Kidney epithelial cell (primary cell): ENCODE data around the gene SULT1A2. TPM values are rescaled to one million over a fixed set of nuclear protein-coding genes. Genes with fewer than 3 reads are reported as not detected.
"Not testable (repeated sequence)": the region's sequence is repeated elsewhere in the genome, so short reads cannot be mapped to it uniquely, and the experiment has no call there.

ENCODE experiments used
- DNase-seq: peaks from one replicate; pipeline ENCODE4 v3.0.0-alpha.2; 2010; ENCODE audit warnings: low read depth
- H3K27me3 ChIP-seq: 2 replicates; pipeline ENCODE4 v1.6.0; 2011; ENCODE audit warnings: low read length; ENCODE audit not compliant: control insufficient read depth, insufficient read depth
- H3K36me3 ChIP-seq: 2 replicates; pipeline ENCODE4 v1.5.1; 2011; ENCODE audit warnings: low read length; ENCODE audit not compliant: control insufficient read depth, insufficient read depth
- H3K4me3 ChIP-seq: 2 replicates; pipeline ENCODE4 v1.5.1; 2011; ENCODE audit warnings: low read depth, mild to moderate bottlenecking, control low read depth, low read length
- total RNA-seq: library from RNA; depleted of rRNA; stranded (reverse); fragments of >200 nt; gene quantifications from 2 replicates; pipeline ENCODE4 v1.2.3, GENCODE V29; 2015
- TF ChIP-seq, protein P1 (sequence below): IDR thresholded peaks from 2 replicates; pipeline ENCODE4 v1.5.1; 2011; ENCODE audit warnings: mild to moderate bottlenecking, moderate library complexity, low read length, control low read depth, inconsistent platforms; ENCODE audit not compliant: insufficient read depth, poor library complexity, severe bottlenecking

The SULT1A2 gene
- total RNA-seq, 1 donor from 2014 or later, result 0.13 TPM

DNA sequence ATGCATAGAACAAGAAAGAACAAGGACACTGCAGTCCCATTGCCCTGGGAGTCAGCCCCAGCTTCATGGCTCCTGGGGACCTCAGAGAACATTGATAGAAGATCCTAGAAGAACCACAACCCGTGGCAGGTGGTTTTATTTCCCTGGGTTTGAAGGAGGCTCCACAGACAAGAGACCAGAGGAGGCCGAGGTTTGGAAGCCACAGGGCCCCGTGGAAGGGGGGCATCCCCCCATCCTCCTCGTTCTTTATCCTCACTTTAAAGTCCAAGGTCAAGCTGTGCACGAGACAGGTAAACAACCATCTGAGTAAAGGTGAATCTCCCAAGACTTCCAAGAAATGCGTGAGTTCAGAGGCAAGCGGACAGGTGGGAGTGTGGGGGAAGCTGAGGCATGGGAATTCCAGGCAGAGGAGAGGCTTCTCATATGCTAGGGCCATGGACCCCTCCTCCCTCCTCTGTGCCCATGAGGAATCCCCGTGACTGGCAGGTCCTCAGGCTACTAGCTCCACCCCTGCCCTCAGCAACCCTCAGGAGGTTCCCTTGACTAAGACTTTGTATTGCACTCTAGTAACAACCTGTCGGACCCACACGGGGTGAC, 13.8 kb upstream of the SULT1A2 start:
- Histone ChIP-seq H3K4me3 (no peak overlapping the region), H3K36me3 (no peaks in the 10 kb centered on the region), H3K27me3 (no peaks in the 10 kb centered on the region)
- no peak for DNase-seq
- TF ChIP-seq, protein P1, sequence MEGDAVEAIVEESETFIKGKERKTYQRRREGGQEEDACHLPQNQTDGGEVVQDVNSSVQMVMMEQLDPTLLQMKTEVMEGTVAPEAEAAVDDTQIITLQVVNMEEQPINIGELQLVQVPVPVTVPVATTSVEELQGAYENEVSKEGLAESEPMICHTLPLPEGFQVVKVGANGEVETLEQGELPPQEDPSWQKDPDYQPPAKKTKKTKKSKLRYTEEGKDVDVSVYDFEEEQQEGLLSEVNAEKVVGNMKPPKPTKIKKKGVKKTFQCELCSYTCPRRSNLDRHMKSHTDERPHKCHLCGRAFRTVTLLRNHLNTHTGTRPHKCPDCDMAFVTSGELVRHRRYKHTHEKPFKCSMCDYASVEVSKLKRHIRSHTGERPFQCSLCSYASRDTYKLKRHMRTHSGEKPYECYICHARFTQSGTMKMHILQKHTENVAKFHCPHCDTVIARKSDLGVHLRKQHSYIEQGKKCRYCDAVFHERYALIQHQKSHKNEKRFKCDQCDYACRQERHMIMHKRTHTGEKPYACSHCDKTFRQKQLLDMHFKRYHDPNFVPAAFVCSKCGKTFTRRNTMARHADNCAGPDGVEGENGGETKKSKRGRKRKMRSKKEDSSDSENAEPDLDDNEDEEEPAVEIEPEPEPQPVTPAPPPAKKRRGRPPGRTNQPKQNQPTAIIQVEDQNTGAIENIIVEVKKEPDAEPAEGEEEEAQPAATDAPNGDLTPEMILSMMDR, result no peak

DNA sequence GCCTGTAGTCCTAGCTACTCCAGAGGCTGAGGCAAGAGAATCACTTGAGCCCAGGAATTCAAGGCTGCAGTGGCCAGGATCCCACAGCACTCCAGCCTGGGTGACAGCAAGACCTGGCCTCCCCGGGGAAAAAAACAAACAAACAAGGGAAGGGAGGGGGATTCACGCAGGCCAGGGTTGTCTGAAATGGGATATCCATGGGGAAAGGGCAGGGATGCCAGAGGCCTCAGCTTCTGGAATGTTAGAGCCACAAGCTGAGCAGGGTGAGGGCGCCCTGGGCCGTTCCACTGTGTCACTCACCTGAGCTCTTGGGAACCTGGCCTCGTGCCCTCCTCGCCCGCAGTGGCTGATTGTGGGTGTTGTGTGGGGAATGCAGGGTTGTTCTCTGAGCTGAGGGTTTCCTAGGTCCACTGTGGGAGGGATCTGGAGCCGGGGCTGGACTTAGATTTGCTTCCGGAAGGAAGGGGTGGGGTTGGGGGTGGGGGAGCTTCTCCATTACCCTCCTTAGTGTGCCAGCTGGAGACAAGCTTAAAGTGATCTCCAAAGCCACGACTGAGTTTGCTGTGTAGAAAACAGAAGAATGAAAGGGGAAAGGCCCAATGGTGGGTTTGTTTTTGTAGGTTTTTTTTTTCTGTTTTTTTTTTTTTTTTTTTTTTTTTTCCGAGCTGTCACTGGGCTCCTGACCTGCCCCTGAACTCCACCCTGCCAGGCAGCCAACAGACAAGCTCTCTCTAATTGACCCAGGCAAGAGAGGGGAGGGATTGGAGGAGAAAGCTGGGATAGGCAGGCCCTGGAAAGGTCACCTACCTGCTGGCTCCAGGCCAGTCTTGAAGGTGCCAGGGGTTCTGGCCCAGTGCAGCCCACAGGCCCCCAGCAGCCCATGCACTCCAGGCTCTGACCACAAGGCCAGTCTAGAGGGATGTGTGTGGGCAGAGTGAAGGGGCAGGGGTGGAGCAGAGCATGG, 13.1 kb upstream of the SULT1A2 start, which contains the start of gene SULT1A1:
Gene SULT1A1, minus strand, starts transcription at position 414 of the 964 bp plus-strand sequence. CDS start 1,189 bp downstream, outside the sequence.
- Histone ChIP-seq H3K36me3 (no peaks in the 10 kb centered on the region), H3K27me3 (no peaks in the 10 kb centered on the region), H3K4me3 (no peak within 1 kb of the TSS)
- DNase-seq, result no peak
- TF ChIP-seq, protein P1, result no peak

DNA sequence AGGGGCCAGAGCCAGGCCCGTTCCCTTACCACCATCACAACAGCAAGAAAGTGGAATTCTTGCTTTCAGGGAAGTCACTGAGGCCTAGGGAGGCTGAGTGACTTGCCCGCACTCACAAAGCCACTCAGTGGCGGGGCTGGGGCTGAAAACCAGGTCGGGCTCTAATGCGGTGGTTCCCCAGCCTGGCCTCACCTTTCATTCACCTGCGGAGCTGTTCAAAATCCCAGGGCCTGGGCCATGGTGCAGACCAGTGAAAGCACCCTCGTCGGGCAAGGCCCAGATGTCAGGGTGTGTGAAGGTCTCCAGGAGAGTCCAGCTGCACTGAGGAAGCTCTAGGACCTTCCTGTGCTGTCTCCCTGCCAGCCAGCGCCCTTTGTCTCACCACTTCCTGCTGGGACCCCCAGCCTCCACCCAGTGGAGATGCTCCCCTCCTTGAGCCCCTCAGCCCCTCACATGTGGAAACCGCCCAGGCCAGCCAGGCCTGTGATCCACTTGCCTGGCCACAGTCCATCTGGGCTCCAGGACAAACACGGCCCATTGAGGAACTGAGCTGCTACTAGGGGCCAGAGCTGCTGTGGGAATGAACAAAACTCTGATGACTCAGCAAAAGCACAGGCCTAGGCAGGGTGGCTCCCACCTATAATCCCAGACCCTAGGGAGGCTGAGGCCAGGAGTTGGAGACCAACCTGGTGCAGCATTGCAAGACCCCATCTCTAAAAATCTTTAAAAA, 12.2 kb upstream of the SULT1A2 start:
- not testable (repeated sequence) for H3K27me3 ChIP-seq, H3K36me3 ChIP-seq, DNase-seq, H3K4me3 ChIP-seq

DNA sequence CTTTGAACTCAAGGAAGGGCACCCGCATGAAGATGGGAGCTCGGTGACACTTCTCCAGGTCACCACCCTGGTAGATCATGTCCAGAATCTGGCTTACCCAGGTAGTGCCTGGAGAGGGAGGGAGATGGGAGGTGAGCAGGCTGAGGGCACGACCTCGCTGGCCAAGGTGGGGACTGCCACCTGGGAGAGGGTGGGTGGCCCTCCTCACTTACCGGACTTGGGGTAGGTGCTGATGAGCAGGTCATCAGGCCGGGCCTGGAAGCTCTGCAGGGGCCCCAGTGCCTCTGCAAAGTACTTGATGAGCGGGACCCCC, 11.6 kb upstream of the SULT1A2 start:
- H3K27me3 ChIP-seq, DNase-seq, H3K36me3 ChIP-seq, H3K4me3 ChIP-seq: not testable (repeated sequence)

DNA sequence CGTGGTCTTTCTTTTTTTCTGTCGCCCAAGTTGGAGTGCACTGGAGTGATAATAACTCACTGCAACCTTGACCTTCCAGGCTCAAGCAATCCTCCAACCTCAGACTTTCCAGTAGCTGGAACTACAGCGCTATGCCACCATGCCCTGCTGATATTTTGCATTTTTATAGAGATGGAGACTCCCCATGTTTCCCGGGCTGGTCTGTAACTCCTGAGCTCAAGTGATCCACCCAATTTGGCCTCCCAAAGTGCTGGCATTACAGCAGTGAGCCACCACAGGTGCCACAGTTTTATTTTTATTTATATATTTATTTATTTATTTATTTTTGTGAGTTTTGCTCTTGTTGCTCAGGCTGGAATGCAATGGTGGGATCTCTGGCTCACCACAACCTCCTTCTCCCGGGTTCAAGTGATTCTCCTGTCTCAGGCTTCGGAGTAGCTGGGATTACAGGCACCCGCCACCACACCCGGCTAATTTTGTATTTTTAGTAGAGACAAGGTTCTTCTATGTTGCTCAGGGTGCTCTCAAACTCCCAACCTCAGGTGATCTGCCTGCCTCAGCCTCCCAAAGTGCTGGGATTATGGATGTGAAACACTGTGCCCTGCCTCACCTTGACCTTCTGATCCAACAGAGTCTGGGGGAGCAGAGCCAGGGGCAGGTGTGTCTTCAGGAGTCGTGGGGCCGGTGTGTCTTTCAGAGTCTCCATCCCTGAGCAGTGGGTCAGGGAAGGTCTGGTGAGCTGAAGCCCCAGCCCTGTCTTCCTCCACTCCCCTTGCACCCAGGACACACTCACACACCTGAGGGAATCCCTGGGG, 11.0 kb upstream of the SULT1A2 start:
- H3K36me3 ChIP-seq, DNase-seq, H3K27me3 ChIP-seq: not testable (repeated sequence)

DNA sequence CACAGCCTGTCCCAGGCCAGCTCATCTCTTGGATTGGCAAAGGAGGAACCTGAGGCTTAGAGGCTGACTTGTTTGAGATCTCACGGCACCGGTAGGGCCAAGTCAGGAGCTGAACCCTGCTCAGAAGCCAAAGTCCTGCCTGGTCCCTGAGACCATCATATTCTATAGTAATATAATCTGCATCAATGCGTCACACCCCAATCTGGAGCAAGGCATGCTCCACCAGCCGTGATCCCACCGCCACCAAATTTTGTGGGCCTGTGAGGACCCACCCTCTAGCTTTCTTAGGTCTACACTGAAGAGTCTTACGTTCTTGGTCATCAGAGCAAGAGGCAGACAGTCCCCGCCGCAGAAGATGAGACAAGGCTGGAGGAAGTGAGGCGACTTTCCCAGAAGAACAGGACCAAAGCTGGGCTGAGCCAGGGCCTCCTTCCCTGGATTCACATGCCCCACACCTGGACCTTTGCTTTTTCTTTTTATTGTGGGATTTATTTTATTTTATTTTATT, 10.3 kb upstream of the SULT1A2 start:
- no peak overlapping the region for H3K4me3 ChIP-seq
- H3K27me3 ChIP-seq, result no peaks in the 10 kb centered on the region
- no peak for DNase-seq
- TF ChIP-seq, protein P1, result no peak
- H3K36me3 ChIP-seq, result no peaks in the 10 kb centered on the region

More for the DNA sequence above, 11.0 kb upstream of the SULT1A2 start:
- not testable (repeated sequence) for H3K4me3 ChIP-seq
